Head of caudate nucleus (tissue), 42 donors: Measurements from ENCODE around the gene SHB.

Experiments
- DNase-seq, 42 donors: peaks; one replicate each; pipeline versions ENCODE4 v3.0.0 to v3.0.0-alpha.2; 2020 to 2021; ENCODE audit warnings: mixed read lengths in 7 of 42
- intact Hi-C: fragments of 100-400 bp; cut with DNase I; formaldehyde crosslinking; loops from one replicate; pipeline ENCODE4 v1.15.0; 2022

Gene SHB

GRCh38 chr9:38066914-38067858 is 1.8 kb downstream of the SHB start:
- intact Hi-C loops = loop anchor here (5.0 kb wide), 1 partner anchor 55 kb away; no protein-coding TSS in a partner anchor
- DNase-seq = peak in 41 of 42 donors; percentile 44 to 84 (median 64)

DNA sequence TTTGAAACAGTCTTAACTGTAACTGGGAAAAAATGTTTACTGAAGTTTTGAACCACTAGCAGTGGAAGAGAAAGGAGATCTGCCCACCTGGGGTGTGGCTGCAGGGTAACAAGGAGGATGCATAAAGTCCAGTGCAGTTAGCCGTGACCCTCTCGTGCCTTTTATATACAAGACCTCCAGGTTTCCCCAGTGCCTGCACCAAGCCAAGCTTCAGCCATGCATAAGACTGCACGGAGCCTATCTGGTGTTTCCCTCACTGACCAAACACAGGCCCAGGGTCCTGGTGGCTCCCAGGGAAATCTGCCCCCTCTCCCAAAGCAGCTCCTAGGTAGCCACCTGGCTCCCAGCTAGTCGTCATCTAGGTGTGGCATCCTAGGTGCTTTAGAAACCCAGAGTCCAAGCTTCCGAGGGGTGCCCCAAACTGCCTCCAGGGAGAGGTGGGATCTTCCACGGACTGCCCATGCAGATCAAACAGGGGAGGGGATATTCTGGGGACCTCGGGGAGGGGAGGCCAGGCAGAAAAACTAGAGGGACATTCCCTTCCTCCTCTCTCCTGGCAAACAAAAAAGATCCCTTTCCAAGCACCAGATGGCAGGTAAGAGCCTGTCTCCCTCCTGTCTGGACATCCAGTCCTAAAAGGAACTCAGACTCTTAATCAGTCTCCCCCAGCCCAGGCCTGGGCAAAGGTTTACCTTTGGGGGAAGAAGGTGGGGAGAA is 2.7 kb downstream of the SHB start:
- DNase-seq = no peak
- intact Hi-C loops = loop anchor here (5.0 kb wide), 1 partner anchor 54 kb away; no protein-coding TSS in a partner anchor

DNA sequence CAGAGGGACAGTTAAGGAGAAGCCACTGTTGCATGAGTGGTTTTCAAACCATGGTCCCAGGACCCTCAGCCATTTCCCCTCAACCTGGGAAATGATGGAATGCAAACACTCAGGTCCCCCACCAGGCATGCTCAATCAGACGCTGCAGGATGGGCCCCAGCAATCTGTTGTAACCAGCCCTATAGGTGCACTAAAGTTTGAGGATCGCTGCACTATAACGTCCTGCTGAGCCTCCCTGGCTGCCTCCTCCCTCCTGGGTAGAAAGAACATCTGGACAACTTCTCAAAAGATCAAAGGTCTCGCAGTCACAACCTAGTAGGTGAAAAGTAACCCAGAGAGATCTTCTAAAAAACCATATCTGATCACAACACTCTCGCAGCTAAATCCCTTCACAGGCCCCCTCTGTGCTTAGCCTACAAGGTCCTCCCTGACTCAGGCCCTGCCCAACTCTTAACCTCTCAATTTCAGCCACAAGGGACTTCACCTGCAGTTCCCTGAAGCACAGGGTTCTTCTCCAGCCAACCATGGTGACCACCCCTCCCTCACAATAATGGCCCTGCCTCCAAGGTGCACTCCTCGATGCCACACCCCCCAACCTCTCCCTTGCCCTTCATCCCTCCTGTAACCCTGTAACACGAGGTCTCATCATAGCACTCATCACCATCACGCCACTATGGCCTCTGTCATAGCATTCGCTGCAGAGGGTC is 3.5 kb downstream of the SHB start:
- peak in 1 of 42 donors; percentile 20 for DNase-seq
- intact Hi-C loops = loop anchor here (5.0 kb wide), 1 partner anchor 53 kb away; no protein-coding TSS in a partner anchor

DNA sequence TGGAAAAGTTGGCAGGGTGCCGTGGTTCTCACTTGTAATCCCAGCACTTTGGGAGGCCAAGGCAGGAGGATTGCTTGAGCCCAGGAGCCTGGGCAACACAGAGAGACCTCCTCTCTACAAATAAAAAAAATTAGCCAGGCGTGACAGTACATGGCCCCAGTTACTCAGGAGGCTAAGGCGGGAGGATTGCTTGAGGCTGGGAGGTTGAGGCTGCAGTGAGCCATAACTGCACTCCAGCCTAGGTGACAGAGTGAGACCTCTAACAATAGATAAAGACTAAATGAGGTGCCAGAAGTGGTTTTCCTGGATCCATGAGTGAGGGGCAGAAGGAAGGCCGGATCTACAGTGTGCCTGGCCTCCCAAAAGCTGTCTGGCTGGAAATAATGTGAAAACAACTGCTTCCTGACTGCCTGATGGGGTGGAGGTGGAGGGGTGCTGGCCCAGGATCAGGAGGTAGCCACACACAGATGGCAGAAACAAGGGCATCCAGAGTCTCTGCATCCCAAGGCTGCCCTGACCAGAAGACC is 4.1 kb downstream of the SHB start:
- intact Hi-C loops = loop anchor here (5.0 kb wide), 1 partner anchor 53 kb away; no protein-coding TSS in a partner anchor
- DNase-seq = peak in 1 of 42 donors; percentile 21

- DNase-seq = peak in 1 of 42 donors; percentile 25
- intact Hi-C loops = no loop called here
Observed at GRCh38 chr9:38063363-38063707, 5.7 kb downstream of the SHB start.

- peak in 1 of 42 donors; percentile 22 for DNase-seq
- intact Hi-C loops = no loop called here
Observed at GRCh38 chr9:38062498-38063362, 6.3 kb downstream of the SHB start.

DNA sequence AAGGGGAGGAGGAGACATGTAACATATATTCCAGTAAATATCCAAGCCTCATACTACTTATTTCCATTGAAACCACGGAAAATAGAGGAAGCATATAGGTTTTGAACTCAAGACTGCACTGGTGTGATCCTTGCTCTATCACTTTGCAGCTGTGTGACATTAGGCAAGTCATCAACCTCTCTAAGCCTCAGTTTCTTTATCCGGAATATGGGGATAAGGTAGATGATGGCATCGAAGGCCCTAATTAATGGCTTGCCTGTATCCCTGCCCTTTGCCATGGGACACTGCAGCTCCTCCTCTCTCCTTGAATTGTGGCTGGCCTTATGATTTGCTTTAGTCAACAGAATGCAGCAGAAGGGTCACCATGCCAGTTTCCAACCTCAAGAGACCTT is 6.9 kb downstream of the SHB start:
- intact Hi-C loops = no loop called here
- DNase-seq = no peak

DNA sequence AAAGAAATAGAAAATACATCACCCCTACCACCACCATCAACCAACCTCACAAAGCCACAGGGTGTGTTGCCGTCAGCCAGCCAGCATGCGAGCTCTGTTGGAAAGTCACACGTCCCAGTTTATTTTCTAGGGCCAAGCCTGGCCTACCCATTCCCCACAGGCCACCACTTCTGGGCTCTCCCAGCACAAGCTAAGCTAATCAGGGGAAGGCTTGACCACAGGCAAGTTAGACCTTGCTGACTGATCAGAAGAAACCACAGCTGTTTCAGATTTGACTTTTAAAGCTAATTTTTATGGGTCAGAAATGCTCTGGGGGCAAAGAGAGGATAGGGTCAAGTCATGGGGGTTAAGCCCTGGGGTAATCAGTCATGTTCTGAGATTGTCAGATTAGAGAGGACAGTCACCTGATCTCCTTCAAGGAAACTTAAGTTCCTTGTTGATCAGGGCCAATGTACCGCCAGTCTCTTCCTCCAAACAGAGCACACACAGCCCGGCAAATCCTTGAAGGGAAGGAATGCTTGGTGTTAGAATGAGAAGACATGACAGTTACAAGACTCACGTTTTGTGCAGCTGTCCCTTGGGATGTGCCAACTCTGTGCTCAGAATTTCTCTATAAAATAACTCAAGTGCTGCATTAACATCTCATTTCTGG is 7.6 kb downstream of the SHB start:
- DNase-seq = peak in 1 of 42 donors; percentile 23
- intact Hi-C loops = no loop called here

DNA sequence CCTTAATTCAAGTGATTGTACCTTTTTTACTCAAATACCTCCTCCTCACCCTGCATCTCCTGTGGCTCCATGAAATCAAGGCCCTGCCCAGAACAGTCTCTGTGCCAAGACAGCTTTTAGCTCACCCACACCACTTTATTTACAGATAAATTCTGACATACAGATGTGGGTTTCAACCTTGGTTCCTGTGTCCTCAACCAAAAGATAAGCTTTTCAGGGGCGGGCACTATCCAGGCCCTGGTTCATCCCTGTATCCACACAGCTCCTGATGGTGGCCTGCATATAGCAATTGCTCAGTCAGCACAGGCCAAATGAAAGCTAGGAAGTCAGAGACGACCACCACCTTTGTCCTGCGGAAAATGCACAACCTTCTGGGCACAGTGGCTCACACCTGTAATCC is 8.3 kb downstream of the SHB start:
- peak in 1 of 42 donors; percentile 11 for DNase-seq

GRCh38 chr9:38059233-38059936 is 9.6 kb downstream of the SHB start:
- no peak for DNase-seq
- intact Hi-C loops = no loop called here

More for the DNA sequence above, 8.3 kb downstream of the SHB start:
- intact Hi-C loops = no loop called here

DNA sequence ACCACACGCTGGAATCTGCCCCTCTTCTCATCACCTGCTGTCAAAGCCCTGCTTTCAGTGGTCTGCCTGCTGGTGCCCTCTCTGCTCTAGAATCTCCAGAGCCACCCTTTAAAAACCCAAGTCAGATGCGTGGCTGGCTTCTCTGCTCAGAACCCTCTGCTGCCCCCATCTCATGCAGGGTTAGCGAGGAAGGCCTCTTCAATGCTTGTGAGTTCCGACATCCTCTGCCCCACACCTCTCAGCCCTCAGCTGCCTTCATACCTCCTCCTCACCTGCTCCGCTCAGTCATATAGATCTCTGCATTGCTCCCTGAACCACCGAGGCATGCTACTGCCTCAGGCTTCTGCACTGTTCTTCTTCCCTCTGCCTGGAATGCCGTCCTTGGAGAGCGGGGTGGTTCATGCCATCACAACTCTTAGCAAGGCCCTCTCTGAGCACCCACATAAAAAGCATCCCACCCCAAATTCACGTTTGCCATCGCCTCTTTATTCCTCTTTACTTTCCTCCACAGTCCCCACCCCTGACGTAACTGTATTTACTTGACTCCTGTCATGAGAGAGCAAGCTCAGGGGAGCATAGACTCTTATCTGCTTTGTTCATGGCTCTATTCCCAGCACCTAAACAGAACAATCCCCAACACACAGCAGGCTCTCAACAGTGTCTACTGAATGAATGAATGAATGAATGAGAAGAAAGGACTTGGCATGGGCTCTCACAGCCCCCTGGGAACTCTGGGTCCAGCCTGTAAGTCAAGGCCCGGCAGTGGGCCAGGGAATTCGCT is 10.4 kb downstream of the SHB start:
- intact Hi-C loops = no loop called here
- DNase-seq = peak in 5 of 42 donors; percentile 17 to 66 (median 39)

GRCh38 chr9:38057416-38058195 is 11.4 kb downstream of the SHB start:
- intact Hi-C loops = no loop called here

DNA sequence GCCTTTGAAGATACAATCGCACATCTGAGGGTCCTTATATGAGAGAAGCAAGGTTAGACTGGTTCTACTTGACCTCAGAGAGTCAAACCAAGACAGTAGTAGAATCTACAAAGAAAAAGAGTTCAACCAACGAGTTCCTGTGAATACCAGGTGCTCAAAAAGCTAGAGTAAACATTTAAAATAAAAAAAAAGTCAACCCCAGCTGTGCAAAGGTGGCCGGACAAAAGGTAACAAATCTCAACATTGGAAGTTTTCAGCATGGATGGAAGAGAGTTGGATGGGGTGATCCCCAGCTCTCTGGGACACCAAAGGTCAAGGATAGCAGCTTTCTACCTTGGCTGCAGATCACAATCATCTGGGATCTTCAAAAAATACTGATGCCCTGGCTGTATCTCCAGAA is 14.4 kb downstream of the SHB start:
- DNase-seq = no peak
- intact Hi-C loops = no loop called here

More at GRCh38 chr9:38057416-38058195, 11.4 kb downstream of the SHB start:
- DNase-seq = peak in 1 of 42 donors; percentile 57

DNA sequence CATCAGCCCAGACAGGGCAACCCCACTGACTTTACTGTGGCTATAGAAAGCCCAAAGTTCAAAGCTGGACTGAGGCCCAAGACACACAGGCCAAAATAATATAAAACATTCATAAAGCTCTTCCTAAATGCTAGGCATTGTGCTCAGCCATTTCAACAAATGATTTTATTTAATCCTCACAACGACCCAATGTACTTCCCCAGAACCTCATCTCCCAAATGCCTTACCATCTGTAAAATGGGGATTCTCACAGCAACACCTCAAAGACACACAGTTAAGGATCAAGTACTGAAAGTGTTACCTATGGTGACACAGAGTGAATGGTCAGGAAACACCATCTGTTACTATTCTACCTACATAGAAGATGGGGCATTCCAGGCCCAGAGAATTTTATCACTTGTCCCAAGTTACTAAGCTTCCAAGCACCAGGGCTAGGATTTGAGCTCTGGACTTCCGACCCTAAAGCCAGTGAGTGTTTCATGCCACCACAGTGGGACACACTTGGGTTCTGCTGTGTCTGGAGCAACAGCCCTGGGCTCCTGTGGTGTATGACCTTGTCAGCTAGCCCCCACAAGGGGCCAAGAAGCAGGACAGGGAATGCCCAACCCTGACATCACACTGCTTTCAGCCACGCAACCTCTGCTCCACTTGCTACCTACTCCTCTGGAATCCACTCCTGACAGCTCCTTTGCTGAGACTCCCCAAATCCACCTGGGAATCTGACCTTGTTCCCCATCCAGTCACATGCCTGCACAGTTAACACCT is 15.1 kb downstream of the SHB start:
- intact Hi-C loops = no loop called here
- DNase-seq = no peak
